Activated CD4-positive, alpha-beta T cell treated with anti-CD3 and anti-CD28 coated beads, Interleukin-2, amount 10 ng/mL, durations not matched to agents 7 days and 5 days (primary cell): ENCODE measurements around the gene SSBP3. TPM values are rescaled to one million over a fixed set of nuclear protein-coding genes. Genes with fewer than 3 reads are reported as not detected.
A peak's percentile ranks its signal among the peaks of the same experiment; 100 is the strongest.

Source experiments
- CTCF ChIA-PET: fragments of 350-600 bp; sonication (Branson Sonifier 250); formaldehyde crosslinking; loops from one replicate; lab custom pipeline; 2021; ENCODE audit warnings: antibody characterized with exemption; lab: Charles Lee
- POLR2A ChIA-PET: fragments of 350-600 bp; sonication (Branson Sonifier 250); formaldehyde crosslinking; loops from one replicate; lab custom pipeline; 2021; ENCODE audit warnings: antibody characterized with exemption; lab: Charles Lee
- DNase-seq: peaks from one replicate; pipeline ENCODE4 v3.0.0-alpha.2; 2020
- H3K27ac Mint-ChIP-seq: one replicate; pipeline ENCODE4 v1.8.0; 2021; ENCODE audit warnings: mild to moderate bottlenecking, moderate library complexity, mixed read lengths
- H3K27me3 Mint-ChIP-seq: one replicate; pipeline ENCODE4 v1.8.0; 2021; ENCODE audit warnings: mixed read lengths
- H3K36me3 Mint-ChIP-seq: one replicate; pipeline ENCODE4 v1.8.0; 2021; ENCODE audit warnings: low read depth, mixed read lengths
- H3K4me1 Mint-ChIP-seq: one replicate; pipeline ENCODE4 v1.8.0; 2021; ENCODE audit warnings: mixed read lengths
- H3K4me3 Mint-ChIP-seq: one replicate; pipeline ENCODE4 v1.8.0; 2021; ENCODE audit warnings: mild to moderate bottlenecking, moderate library complexity, mixed read lengths
- H3K9me3 Mint-ChIP-seq: one replicate; pipeline ENCODE4 v1.8.0; 2021; ENCODE audit warnings: mixed read lengths
- total RNA-seq, 2 experiments: library from RNA; stranded (reverse); gene quantifications; one replicate each; pipeline ENCODE4 v1.2.3, GENCODE V29; 2021

SSBP3 gene
- total RNA-seq, 2 experiments from 2014 or later = 93.4 to 127 TPM

GRCh38 chr1:54285815-54286345 is 120.3 kb downstream of the SSBP3 start:
- POLR2A ChIA-PET = interaction anchor here (0.5 to 1.2 kb wide), 2 partner anchors 10 to 64 kb away, joined by 3 to 6 read pairs; no protein-coding TSS in a partner anchor

GRCh38 chr1:54284781-54285529 is 121.2 kb downstream of the SSBP3 start:
- peaks cover 95% of the 10 kb centered on the region for H3K4me1 Mint-ChIP-seq
- H3K9me3 Mint-ChIP-seq = no peaks in the 10 kb centered on the region

More at GRCh38 chr1:54285815-54286345, 120.3 kb downstream of the SSBP3 start:
- Mint-ChIP-seq H3K27ac (peak overlapping the region; percentile 90), H3K27me3 (no peaks in the 10 kb centered on the region), H3K9me3 (no peaks in the 10 kb centered on the region), H3K4me1 (peaks cover 93% of the 10 kb centered on the region), H3K36me3 (peaks cover 13% of the 10 kb centered on the region), H3K4me3 (peak overlapping the region; percentile 75)
- CTCF ChIA-PET = interaction anchor here (0.7 to 1.9 kb wide), 4 partner anchors 11 to 27 kb away, joined by 3 to 6 read pairs (median 4); no protein-coding TSS in a partner anchor
- no peak for DNase-seq

GRCh38 chr1:54283635-54284385 is 122.4 kb downstream of the SSBP3 start:
- H3K4me3 Mint-ChIP-seq = peak overlapping the region; percentile 33
- no peaks in the 10 kb centered on the region for H3K27me3 Mint-ChIP-seq
- ChIA-PET CTCF (interaction anchor here (0.7 kb wide), 1 partner anchor 14 kb away, joined by 3 read pairs; no protein-coding TSS in a partner anchor), POLR2A (interaction anchor here (0.7 kb wide), 1 partner anchor 29 kb away, joined by 4 read pairs; no protein-coding TSS in a partner anchor)
- DNase-seq = no peak
- H3K4me1 Mint-ChIP-seq = peaks cover 93% of the 10 kb centered on the region
- peak overlapping the region; percentile 90 for H3K27ac Mint-ChIP-seq
- H3K36me3 Mint-ChIP-seq = peaks cover 26% of the 10 kb centered on the region
- no peaks in the 10 kb centered on the region for H3K9me3 Mint-ChIP-seq

More at GRCh38 chr1:54284781-54285529, 121.2 kb downstream of the SSBP3 start:
- Mint-ChIP-seq H3K27me3 (no peaks in the 10 kb centered on the region), H3K4me3 (peak overlapping the region; percentile 75), H3K27ac (peak overlapping the region; percentile 90), H3K36me3 (peaks cover 22% of the 10 kb centered on the region)
- peak; percentile 79 for DNase-seq
- ChIA-PET POLR2A (interaction anchor here (0.7 to 1.2 kb wide), 2 partner anchors 10 to 122 kb away, joined by 3 to 6 read pairs; no protein-coding TSS in a partner anchor), CTCF (interaction anchor here (0.7 to 1.9 kb wide), 4 partner anchors 10 to 28 kb away, joined by 3 to 6 read pairs (median 4); no protein-coding TSS in a partner anchor)

- no peak for DNase-seq
- Mint-ChIP-seq H3K27ac (peak overlapping the region; percentile 90), H3K36me3 (peaks cover 30% of the 10 kb centered on the region), H3K4me3 (peak overlapping the region; percentile 33), H3K9me3 (no peaks in the 10 kb centered on the region), H3K27me3 (no peaks in the 10 kb centered on the region), H3K4me1 (peaks cover 93% of the 10 kb centered on the region)
- POLR2A ChIA-PET = no interaction called here
- CTCF ChIA-PET = interaction anchor here (0.6 to 0.9 kb wide), 2 partner anchors 53 to 541 kb away, joined by 4 read pairs; no protein-coding TSS in a partner anchor
Observed at GRCh38 chr1:54282101-54282847, 123.9 kb downstream of the SSBP3 start.

GRCh38 chr1:54280651-54281050 is 125.5 kb downstream of the SSBP3 start:
- H3K4me3 Mint-ChIP-seq = peak overlapping the region; percentile 20
- ChIA-PET POLR2A (no interaction called here), CTCF (interaction anchor here (1.1 kb wide), 1 partner anchor 209 kb away, joined by 3 read pairs; no protein-coding TSS in a partner anchor)
- peaks cover 91% of the 10 kb centered on the region for H3K4me1 Mint-ChIP-seq
- H3K36me3 Mint-ChIP-seq = peaks cover 30% of the 10 kb centered on the region
- H3K27ac Mint-ChIP-seq = peak overlapping the region; percentile 93
- DNase-seq = peak; percentile 58
- H3K9me3 Mint-ChIP-seq = no peaks in the 10 kb centered on the region
- H3K27me3 Mint-ChIP-seq = no peaks in the 10 kb centered on the region

GRCh38 chr1:54279457-54279856 is 126.7 kb downstream of the SSBP3 start:
- Mint-ChIP-seq H3K36me3 (peaks cover 30% of the 10 kb centered on the region), H3K4me1 (peaks cover 89% of the 10 kb centered on the region), H3K27me3 (no peaks in the 10 kb centered on the region), H3K4me3 (no peak overlapping the region), H3K9me3 (no peaks in the 10 kb centered on the region), H3K27ac (peak overlapping the region; percentile 93)
- CTCF ChIA-PET = no interaction called here
- POLR2A ChIA-PET = no interaction called here
- no peak for DNase-seq

GRCh38 chr1:54278941-54279422 is 127.2 kb downstream of the SSBP3 start:
- Mint-ChIP-seq H3K27me3 (no peaks in the 10 kb centered on the region), H3K4me3 (no peak overlapping the region), H3K9me3 (no peaks in the 10 kb centered on the region), H3K4me1 (peaks cover 85% of the 10 kb centered on the region), H3K36me3 (peaks cover 30% of the 10 kb centered on the region), H3K27ac (peak overlapping the region; percentile 93)
- ChIA-PET CTCF (interaction anchor here (1.2 to 1.7 kb wide), 2 partner anchors 11 to 15 kb away, joined by 4 to 5 read pairs; no protein-coding TSS in a partner anchor), POLR2A (no interaction called here)
- DNase-seq = no peak

GRCh38 chr1:54277451-54278341 is 128.5 kb downstream of the SSBP3 start:
- POLR2A ChIA-PET = no interaction called here
- H3K27ac Mint-ChIP-seq = peak overlapping the region; percentile 98
- H3K4me3 Mint-ChIP-seq = peak overlapping the region; percentile 64
- H3K4me1 Mint-ChIP-seq = peaks cover 76% of the 10 kb centered on the region
- no peaks in the 10 kb centered on the region for H3K9me3 Mint-ChIP-seq
- H3K27me3 Mint-ChIP-seq = no peaks in the 10 kb centered on the region
- no peak for DNase-seq
- H3K36me3 Mint-ChIP-seq = peaks cover 29% of the 10 kb centered on the region
- CTCF ChIA-PET = interaction anchor here (0.9 to 1.7 kb wide), 3 partner anchors 10 to 13 kb away, joined by 4 to 5 read pairs (median 4); no protein-coding TSS in a partner anchor

- Mint-ChIP-seq H3K9me3 (no peaks in the 10 kb centered on the region), H3K36me3 (peaks cover 29% of the 10 kb centered on the region), H3K27me3 (no peaks in the 10 kb centered on the region), H3K4me1 (peaks cover 71% of the 10 kb centered on the region), H3K27ac (peak overlapping the region; percentile 98), H3K4me3 (peak overlapping the region; percentile 64)
- no peak for DNase-seq
- CTCF ChIA-PET = interaction anchor here (1.3 kb wide), 1 partner anchor 10 kb away, joined by 3 read pairs; no protein-coding TSS in a partner anchor
- POLR2A ChIA-PET = no interaction called here
Observed at GRCh38 chr1:54276617-54277450, 129.4 kb downstream of the SSBP3 start.

- POLR2A ChIA-PET = interaction anchor here (1.1 kb wide), 1 partner anchor 10 kb away, joined by 6 read pairs; no protein-coding TSS in a partner anchor
- no peaks in the 10 kb centered on the region for H3K27me3 Mint-ChIP-seq
Observed at GRCh38 chr1:54275349-54275748, 130.8 kb downstream of the SSBP3 start.

More at GRCh38 chr1:54275349-54275748, 130.8 kb downstream of the SSBP3 start:
- H3K9me3 Mint-ChIP-seq = no peaks in the 10 kb centered on the region
- H3K4me3 Mint-ChIP-seq = no peak overlapping the region
- H3K36me3 Mint-ChIP-seq = peaks cover 24% of the 10 kb centered on the region
- CTCF ChIA-PET = interaction anchor here (1.0 to 2.0 kb wide), 4 partner anchors 8 to 115 kb away, joined by 3 to 6 read pairs (median 3); no protein-coding TSS in a partner anchor
- DNase-seq = no peak
- H3K27ac Mint-ChIP-seq = peak overlapping the region; percentile 98
- H3K4me1 Mint-ChIP-seq = peaks cover 57% of the 10 kb centered on the region
